ENCODE measurements around the gene DAPK1.

Gene DAPK1

GRCh38 chr9:87667164-87667738 lies 169.6 kb downstream of the DAPK1 start:
- DNase-seq (ENCODE audit: low read depth in 3 of 3) = no peak

GRCh38 chr9:87668222-87668621 lies 170.6 kb downstream of the DAPK1 start:
- DNase-seq (ENCODE audit: low read depth in 3 of 3) = no peak

- DNase-seq (ENCODE audit: low read depth in 3 of 3) = no peak
Observed at GRCh38 chr9:87668722-87669121, 171.1 kb downstream of the DAPK1 start.

GRCh38 chr9:87670572-87671264 lies 173.1 kb downstream of the DAPK1 start:
- DNase-seq (ENCODE audit: low read depth in 3 of 3) = no peak

- no peak for DNase-seq (ENCODE audit: low read depth in 3 of 3)
Observed at GRCh38 chr9:87671478-87671877, 173.8 kb downstream of the DAPK1 start.

GRCh38 chr9:87671925-87672324 lies 174.3 kb downstream of the DAPK1 start:
- no peak for DNase-seq (ENCODE audit: low read depth in 3 of 3)

- no peak for DNase-seq (ENCODE audit: low read depth in 3 of 3)
Observed at GRCh38 chr9:87672586-87672985, 174.9 kb downstream of the DAPK1 start.

GRCh38 chr9:87673446-87674120 lies 175.9 kb downstream of the DAPK1 start:
- DNase-seq (ENCODE audit: low read depth in 3 of 3) = no peak

GRCh38 chr9:87674565-87675299 lies 177.1 kb downstream of the DAPK1 start:
- no peak for DNase-seq (ENCODE audit: low read depth in 3 of 3)

GRCh38 chr9:87675906-87676515 lies 178.3 kb downstream of the DAPK1 start:
- DNase-seq (ENCODE audit: low read depth in 3 of 3) = no peak

GRCh38 chr9:87676976-87677775 lies 179.5 kb downstream of the DAPK1 start:
- no peak for DNase-seq (ENCODE audit: low read depth in 3 of 3)

- no peak for DNase-seq (ENCODE audit: low read depth in 3 of 3)
Observed at GRCh38 chr9:87677776-87678587, 180.3 kb downstream of the DAPK1 start.

GRCh38 chr9:87678650-87679355 lies 181.1 kb downstream of the DAPK1 start:
- DNase-seq (ENCODE audit: low read depth in 3 of 3) = peak in 2 of 3 experiments; percentile 17 to 22

- DNase-seq (ENCODE audit: low read depth in 3 of 3) = no peak
Observed at GRCh38 chr9:87681271-87682061, 183.8 kb downstream of the DAPK1 start.

GRCh38 chr9:87682085-87682484 lies 184.4 kb downstream of the DAPK1 start:
- no peak for DNase-seq (ENCODE audit: low read depth in 3 of 3)

GRCh38 chr9:87682618-87683017 lies 185.0 kb downstream of the DAPK1 start:
- DNase-seq (ENCODE audit: low read depth in 3 of 3) = no peak

GRCh38 chr9:87683751-87684626 lies 186.3 kb downstream of the DAPK1 start:
- DNase-seq (ENCODE audit: low read depth in 3 of 3) = no peak
